ENCODE results near the gene ESRRB.

ESRRB gene

DNA sequence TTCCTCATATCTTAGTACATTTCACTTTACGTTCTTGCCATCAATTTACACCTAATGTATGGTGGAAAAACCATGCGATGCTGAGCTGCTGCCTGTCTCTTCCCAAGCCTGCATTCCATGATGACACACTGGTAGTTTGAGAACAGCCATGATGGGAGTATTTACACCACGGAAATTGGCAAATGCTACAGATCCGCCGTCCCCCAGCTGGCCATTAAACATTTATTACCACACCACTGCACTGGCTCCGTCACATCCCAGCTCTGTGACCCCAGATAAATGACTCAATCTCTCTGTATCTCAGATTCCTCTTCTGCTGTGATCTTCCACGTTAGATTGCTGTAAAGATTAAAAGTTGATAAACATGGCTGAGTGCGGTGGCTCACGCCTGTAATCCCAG lies 13.9 kb downstream of the ESRRB start:
- Histone ChIP-seq H4K20me1 (no peaks in the 10 kb centered on the region; a peak in 1 of 22 replicates), H3K9ac (no peak overlapping the region)

GRCh38 chr14:76390621-76391020 lies 14.7 kb downstream of the ESRRB start:
- Histone ChIP-seq H3K9me3 (replicated peaks in 1 of 11) (no peaks in the 10 kb centered on the region), H3K27me3 (no peaks in the 10 kb centered on the region), H3K9ac (no peak overlapping the region), H3K4me2 (no peak overlapping the region), H3K36me3 (no peaks in the 10 kb centered on the region), H4K20me1 (no peaks in the 10 kb centered on the region; a peak in 1 of 22 replicates), H3K4me1 (peaks cover 0 to 6% (median 0%) of the 10 kb centered on the region in 10 experiments; a peak in 3 of 20 replicates), H3K4me3 (no peak overlapping the region), H3K27ac (no peak overlapping the region)
- no peak for TF ChIP-seq Cebpa-rat (IDR thresholded peaks at IDR 0.05)

More for the DNA sequence above, 13.9 kb downstream of the ESRRB start:
- TF ChIP-seq Cebpa-rat (IDR thresholded peaks at IDR 0.05), result no peak
- Histone ChIP-seq H3K9me3 (replicated peaks in 1 of 11) (no peaks in the 10 kb centered on the region), H3K4me3 (no peak overlapping the region), H3K4me1 (peaks cover 0 to 6% (median 0%) of the 10 kb centered on the region in 10 experiments; a peak in 3 of 20 replicates), H3K4me2 (no peak overlapping the region), H3K36me3 (no peaks in the 10 kb centered on the region), H3K27ac (no peak overlapping the region), H3K27me3 (peaks cover 0 to under 1% (median 0%) of the 10 kb centered on the region in 11 experiments; a peak in 1 of 22 replicates)

DNA sequence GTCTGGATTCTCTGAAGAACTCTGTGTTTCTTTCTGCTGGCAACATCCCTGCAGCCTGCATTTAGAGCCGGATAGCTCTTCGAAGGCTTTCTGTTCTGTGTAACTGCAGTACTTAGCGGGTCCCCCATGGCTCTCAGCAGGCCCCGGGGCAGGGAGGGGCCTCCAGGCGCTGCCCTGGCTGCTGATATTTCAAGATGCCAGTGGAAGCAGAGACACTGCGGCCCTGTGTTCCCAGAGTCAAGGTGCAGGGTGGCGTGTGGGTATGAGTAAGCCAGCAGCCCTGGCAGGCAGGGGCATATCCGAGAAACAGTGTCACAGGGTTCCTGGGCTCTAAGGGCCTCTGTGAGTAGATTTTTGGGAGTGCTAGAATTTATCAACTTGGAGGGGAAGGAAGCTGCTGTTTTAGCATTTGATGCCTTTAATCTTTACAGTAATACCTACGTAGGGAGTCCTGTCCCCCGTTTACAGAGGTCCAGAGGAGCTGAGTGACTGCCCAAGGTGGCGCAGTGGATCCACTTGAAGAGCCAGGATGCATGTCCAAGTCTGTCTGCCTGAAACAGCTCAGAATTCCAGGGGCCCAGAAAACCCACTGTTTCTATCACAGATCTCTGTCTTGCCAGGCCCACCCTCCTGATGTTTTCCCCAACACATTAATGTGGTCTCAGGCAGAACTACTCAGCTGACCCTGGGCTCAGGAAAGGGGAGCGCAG lies 16.2 kb downstream of the ESRRB start:
- Histone ChIP-seq H3K4me3 (no peak overlapping the region), H3K27ac (no peak overlapping the region), H3K4me2 (no peak overlapping the region), H3K4me1 (peaks cover 0 to 6% (median 0%) of the 10 kb centered on the region in 10 experiments; a peak in 3 of 20 replicates), H4K20me1 (no peaks in the 10 kb centered on the region; a peak in 1 of 22 replicates), H3K9me3 (replicated peaks in 1 of 11) (no peaks in the 10 kb centered on the region), H3K36me3 (no peaks in the 10 kb centered on the region), H3K9ac (no peak overlapping the region), H3K27me3 (no peaks in the 10 kb centered on the region)
- TF ChIP-seq Cebpa-rat (IDR thresholded peaks at IDR 0.05), result no peak

GRCh38 chr14:76394569-76394968 lies 18.6 kb downstream of the ESRRB start:
- H3K9me3 ChIP-seq (replicated peaks in 1 of 11), result no peaks in the 10 kb centered on the region
- TF ChIP-seq Cebpa-rat (IDR thresholded peaks at IDR 0.05), result no peak

GRCh38 chr14:76395161-76395560 lies 19.2 kb downstream of the ESRRB start:
- Histone ChIP-seq H3K36me3 (no peaks in the 10 kb centered on the region), H3K4me2 (no peak overlapping the region), H3K4me3 (no peak overlapping the region), H3K9ac (no peak overlapping the region), H4K20me1 (no peaks in the 10 kb centered on the region; a peak in 1 of 22 replicates), H3K9me3 (replicated peaks in 1 of 11) (no peaks in the 10 kb centered on the region), H3K27ac (no peak overlapping the region), H3K4me1 (peaks cover 0 to 6% (median 0%) of the 10 kb centered on the region in 10 experiments; a peak in 3 of 20 replicates), H3K27me3 (no peaks in the 10 kb centered on the region)
- no peak for TF ChIP-seq Cebpa-rat (IDR thresholded peaks at IDR 0.05)

More at GRCh38 chr14:76394569-76394968, 18.6 kb downstream of the ESRRB start:
- no peak overlapping the region for H3K4me3 ChIP-seq
- H3K9ac ChIP-seq, result no peak overlapping the region
- H3K36me3 ChIP-seq, result no peaks in the 10 kb centered on the region
- no peaks in the 10 kb centered on the region for H3K27me3 ChIP-seq
- H4K20me1 ChIP-seq, result no peaks in the 10 kb centered on the region; a peak in 1 of 22 replicates
- peaks cover 0 to 6% (median 0%) of the 10 kb centered on the region in 10 experiments; a peak in 3 of 20 replicates for H3K4me1 ChIP-seq
- no peak overlapping the region for H3K4me2 ChIP-seq
- no peak overlapping the region for H3K27ac ChIP-seq

GRCh38 chr14:76396714-76397187 lies 20.8 kb downstream of the ESRRB start:
- no peaks in the 10 kb centered on the region for H3K36me3 ChIP-seq
- no peaks in the 10 kb centered on the region; a peak in 1 of 22 replicates for H4K20me1 ChIP-seq
- H3K27ac ChIP-seq, result no peak overlapping the region
- no peak for TF ChIP-seq Cebpa-rat (IDR thresholded peaks at IDR 0.05)
- peaks cover 0 to 6% (median 0%) of the 10 kb centered on the region in 10 experiments; a peak in 3 of 20 replicates for H3K4me1 ChIP-seq
- no peaks in the 10 kb centered on the region for H3K27me3 ChIP-seq
- H3K4me3 ChIP-seq, result no peak overlapping the region
- no peaks in the 10 kb centered on the region for H3K9me3 ChIP-seq (replicated peaks in 1 of 11)
- no peak overlapping the region for H3K4me2 ChIP-seq
- H3K9ac ChIP-seq, result no peak overlapping the region

DNA sequence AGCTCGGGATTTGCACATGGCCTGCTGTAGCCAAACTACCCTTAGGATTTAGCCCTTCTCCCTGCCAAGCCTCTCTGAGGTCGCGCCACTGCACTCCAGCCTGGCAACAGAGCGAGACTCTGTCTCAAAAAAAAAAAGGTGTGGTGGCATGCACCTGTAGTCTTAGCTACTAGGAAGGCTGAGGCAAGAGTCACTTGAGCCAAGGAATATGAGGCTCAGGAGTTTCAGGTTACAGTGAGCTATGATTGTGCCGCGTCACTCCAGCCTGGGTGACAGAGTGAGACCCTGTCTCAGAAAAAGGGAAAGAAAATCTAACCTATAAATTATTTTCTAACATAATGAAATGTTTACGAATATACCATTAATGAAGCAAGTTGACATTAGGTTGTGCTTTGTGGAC lies 29.7 kb downstream of the ESRRB start:
- no peaks in the 10 kb centered on the region for H3K27me3 ChIP-seq
- H3K9me3 ChIP-seq (replicated peaks in 1 of 11), result no peaks in the 10 kb centered on the region
- H3K4me1 ChIP-seq, result no peaks in the 10 kb centered on the region
- no peak overlapping the region for H3K9ac ChIP-seq
- no peaks in the 10 kb centered on the region for H3K36me3 ChIP-seq
- TF ChIP-seq Cebpa-rat (IDR thresholded peaks at IDR 0.05), result no peak
- no peak overlapping the region for H3K4me3 ChIP-seq
- no peak overlapping the region for H3K27ac ChIP-seq
- no peaks in the 10 kb centered on the region for H4K20me1 ChIP-seq
- H3K4me2 ChIP-seq, result no peak overlapping the region

DNA sequence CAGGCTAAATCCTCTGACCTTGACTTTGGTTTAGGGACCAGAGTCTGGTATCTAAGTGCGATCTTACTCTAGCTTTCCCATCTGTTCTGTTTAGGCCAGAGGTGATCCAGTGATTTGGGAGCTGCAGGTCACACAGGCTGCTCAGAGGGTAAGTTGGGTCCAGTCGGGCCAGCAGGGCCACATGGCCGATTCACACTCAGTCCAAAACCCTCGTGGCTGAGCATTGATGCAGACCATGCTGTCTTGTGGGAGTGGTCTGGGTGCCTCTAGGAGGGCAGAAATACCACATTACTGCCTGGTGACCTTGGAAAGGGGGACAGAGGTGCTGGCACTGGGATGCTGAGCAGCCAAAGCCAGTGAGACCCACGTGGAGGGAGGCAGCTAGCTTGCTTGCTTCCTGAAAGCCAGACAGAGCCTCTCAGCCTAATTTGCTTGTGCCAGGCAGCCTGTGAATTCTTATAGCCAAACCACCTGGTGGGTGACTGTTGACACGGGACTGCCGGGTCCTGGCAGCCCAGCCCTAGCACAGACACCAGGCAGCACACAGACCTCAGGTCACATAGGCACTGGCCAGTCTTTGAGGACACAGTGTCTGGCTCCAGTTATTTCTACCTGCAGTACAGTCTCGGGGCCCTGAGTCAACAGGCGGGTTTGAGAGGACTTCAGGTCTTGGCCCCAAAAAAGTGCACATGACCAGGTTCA lies 31.7 kb downstream of the ESRRB start:
- no peaks in the 10 kb centered on the region for H3K27me3 ChIP-seq
- H3K9me3 ChIP-seq (replicated peaks in 1 of 11), result no peaks in the 10 kb centered on the region

GRCh38 chr14:76408877-76409276 lies 32.9 kb downstream of the ESRRB start:
- Histone ChIP-seq H3K4me3 (no peak overlapping the region), H3K9me3 (replicated peaks in 1 of 11) (no peaks in the 10 kb centered on the region), H3K9ac (no peak overlapping the region), H3K27me3 (no peaks in the 10 kb centered on the region), H3K4me2 (no peak overlapping the region), H3K27ac (no peak overlapping the region), H3K36me3 (no peaks in the 10 kb centered on the region), H4K20me1 (no peaks in the 10 kb centered on the region), H3K4me1 (no peaks in the 10 kb centered on the region)
- no peak for TF ChIP-seq Cebpa-rat (IDR thresholded peaks at IDR 0.05)

More for the DNA sequence above, 31.7 kb downstream of the ESRRB start:
- no peaks in the 10 kb centered on the region for H4K20me1 ChIP-seq
- no peaks in the 10 kb centered on the region for H3K36me3 ChIP-seq
- H3K9ac ChIP-seq, result no peak overlapping the region
- H3K4me3 ChIP-seq, result no peak overlapping the region
- TF ChIP-seq Cebpa-rat (IDR thresholded peaks at IDR 0.05), result no peak
- no peak overlapping the region for H3K27ac ChIP-seq
- no peaks in the 10 kb centered on the region for H3K4me1 ChIP-seq
- no peak overlapping the region for H3K4me2 ChIP-seq

All from BLaER1 treated with 17β-estradiol and CSF1 and Interleukin-3, amounts not matched to agents 10 nM and 100 nM (cell line).